Spleen (tissue), 13 donors: ENCODE results near the gene NAA80. TPM values are rescaled to one million over a fixed set of nuclear protein-coding genes. Genes with fewer than 3 reads are reported as not detected.

Source experiments
- DNase-seq: peaks from one replicate; pipeline ENCODE4 v3.0.0-alpha.2; 2020
- H3K27ac ChIP-seq, 8 donors: fragments of 200-600 bp; sonication (generic) in 7 of 8; 1 replicate in 4 of 8; 2 replicates in 4 of 8; pipeline versions ENCODE4 v1.5.0 to v1.8.0; 2016 to 2021; ENCODE audit warnings: inconsistent platforms in 4 of 8, mild to moderate bottlenecking in 4 of 8, moderate library complexity in 1 of 8
- H3K27me3 ChIP-seq, 7 donors: fragments of 200-600 bp; sonication (generic) in 6 of 7; replicated peaks in 1 of 7; 1 replicate in 4 of 7; 2 replicates in 3 of 7; pipeline versions ENCODE4 v1.5.0 to v1.8.0; 2016 to 2021; ENCODE audit warnings: inconsistent platforms in 3 of 7, mild to moderate bottlenecking in 1 of 7
- H3K36me3 ChIP-seq, 6 donors: fragments of 200-600 bp; sonication (generic) in 5 of 6; 1 replicate in 4 of 6; 2 replicates in 2 of 6; pipeline versions ENCODE4 v1.5.0 to v1.8.0; 2016 to 2021; ENCODE audit warnings: inconsistent platforms in 2 of 6
- H3K4me1 ChIP-seq, 6 donors: fragments of 200-600 bp; sonication (generic) in 5 of 6; 1 replicate in 3 of 6; 2 replicates in 3 of 6; pipeline versions ENCODE4 v1.5.0 to v1.8.0; 2016 to 2021; ENCODE audit warnings: inconsistent platforms in 3 of 6
- H3K4me3 ChIP-seq, 8 donors: fragments of 200-600 bp; sonication (generic) in 7 of 8; 1 replicate in 4 of 8; 2 replicates in 4 of 8; pipeline versions ENCODE4 v1.5.0 to v1.8.0; 2016 to 2021; ENCODE audit warnings: inconsistent platforms in 4 of 8, mild to moderate bottlenecking in 4 of 8, moderate library complexity in 2 of 8
- H3K9me3 ChIP-seq, 8 donors: fragments of 200-600 bp; sonication (generic) in 7 of 8; 1 replicate in 4 of 8; 2 replicates in 4 of 8; pipeline versions ENCODE4 v1.5.0 to v1.8.0; 2016 to 2021; ENCODE audit warnings: inconsistent platforms in 4 of 8
- CTCF ChIP-seq, 11 experiments: fragments of 200-600 bp in 7 of 11; fragments of 450-650 bp in 4 of 11; sonication (generic) in 4 of 11; IDR thresholded peaks in 8 of 11; conservative IDR thresholded peaks in 3 of 11; 1 replicate in 7 of 11; 2 replicates in 4 of 11; pipeline versions ENCODE4 v1.4.0 to v1.8.0; 2016 to 2021; ENCODE audit warnings: antibody characterized with exemption in 11 of 11, inconsistent platforms in 4 of 11, mild to moderate bottlenecking in 1 of 11
- POLR2A ChIP-seq, 3 donors: fragments of 450-650 bp; IDR thresholded peaks; one replicate each; pipeline ENCODE4 v1.5.1; 2017; ENCODE audit warnings: antibody characterized with exemption in 3 of 3, mild to moderate bottlenecking in 1 of 3
- POLR2AphosphoS5 ChIP-seq, 3 donors: sonication (generic); formaldehyde crosslinking; IDR thresholded peaks; one replicate each; pipeline ENCODE4 v1.5.1; 2017; ENCODE audit warnings: antibody characterized with exemption in 3 of 3
- WGBS, 5 donors: extraction: QIAGEN DNeasy Blood & Tissue Kit in 3 of 5; methylation state at CpG; one replicate each; pipeline versions ENCODE4 v1.1.5 to v1.1.7; 2013 to 2018; 5-methylcytosine and 5-hydroxymethylcytosine counted together
- intact Hi-C: fragments of 100-400 bp; cut with DNase I; formaldehyde crosslinking; loops from one replicate; pipeline ENCODE4 v1.15.0; 2023; ENCODE audit warnings: low total_unique reads
- long read RNA-seq, 2 donors: transcript quantifications; one replicate each; lab custom pipeline, GENCODE V29; 2026
- polyA plus RNA-seq, 3 donors: library from polyadenylated mRNA; stranded (reverse); fragments of 200-250 nt; gene quantifications; one replicate each; pipeline ENCODE4 v1.2.1, GENCODE V29; 2013
- total RNA-seq, 7 donors: library from RNA; depleted of rRNA in 3 of 7; stranded (reverse); fragments of >200 nt in 3 of 7; fragmentation: NEBNext Ultra II Directional in 4 of 7; extraction: Animal tissue kit (Norgen Biotek cat#: 25700) in 4 of 7; gene quantifications; one replicate each; pipeline versions ENCODE4 v1.1.0 to v1.2.1, GENCODE V29; 2016 to 2021
- donor health status: healthy with polysubstance abuse.
- donor health status: DM: no; HTN: no; CAD: no; lungs with moderate emphysema.
- donor health status: DM: no; HTN: no; CAD: no.
- donor health status: Bipolar disorder and iron deficiency.
- donor health status: healthy.
- donor health status: DM: no; HTN: no; CAD: no.
- donor health status: DM: yes; HTN: yes; CAD: no.

NAA80 gene
- 10 to 100 TPM in 6 of 7 donors, 1 to 10 TPM in 1; 7.8 to 15.1 (median 11.8) TPM for total RNA-seq
- polyA plus RNA-seq: 10 to 100 TPM; 12.4 to 15.5 (median 15.2) TPM
- long read RNA-seq, donor 1, partial matches to known transcripts: 0 of 1 reads
- long read RNA-seq, donor 1, other reads (novel, unspliced or antisense): 0 of 1 reads
- long read RNA-seq, donor 2: 0 reads

- Histone ChIP-seq H3K36me3 (peaks cover 0 to 10% (median 0%) of the 10 kb centered on the region in 6 donors), H3K4me1 (peaks cover 18 to 65% (median 42%) of the 10 kb centered on the region in 6 donors), H3K27me3 (no peaks in the 10 kb centered on the region), H3K4me3 (peak within 1 kb of the TSS; percentile 47 to 90 (median 60)), H3K27ac (peak within 1 kb of the TSS; percentile 84 to 98 (median 94)), H3K9me3 (no peaks in the 10 kb centered on the region)
- WGBS, 5 donors: 0 to 1% (median 0%) methylated on average over 21 to 61 of the region's 61 CpGs
- peak; percentile 97 to 99 (median 98) for TF ChIP-seq POLR2AphosphoS5 (IDR thresholded peaks at IDR 0.05)
- peak; percentile 69 to 91 (median 72) for TF ChIP-seq POLR2A (IDR thresholded peaks at IDR 0.05)
- peak; percentile 38 to 80 (median 70) for TF ChIP-seq CTCF (IDR thresholded peaks at IDR 0.05 in 8 of 11, conservative IDR thresholded peaks at IDR 0.05 in 3 of 11)
- peak; percentile 100 for DNase-seq
- intact Hi-C loops: no loop called here
Observed at GRCh38 chr3:50298836-50299637, at the start of gene NAA80, which contains the start of gene HYAL3. TSS of gene NAA80 (minus strand) at chr3:50299405. CDS start at chr3:50297463, 1,942 bp downstream. TSS of gene HYAL3 (minus strand) at chr3:50299405. CDS start at chr3:50295602, 3,803 bp downstream.

GRCh38 chr3:50347187-50347813, 48.1 kb upstream of the NAA80 start:
- H3K36me3 ChIP-seq: peaks cover 0 to 31% (median 15%) of the 10 kb centered on the region in 6 donors
- TF ChIP-seq POLR2A (IDR thresholded peaks at IDR 0.05): no peak
- no peak for TF ChIP-seq POLR2AphosphoS5 (IDR thresholded peaks at IDR 0.05)
- TF ChIP-seq CTCF (IDR thresholded peaks at IDR 0.05 in 8 of 11, conservative IDR thresholded peaks at IDR 0.05 in 3 of 11): peak; percentile 26 to 71 (median 56)
- 8 to 28% (median 27%) methylated on average over 11 to 14 of the region's 14 CpGs for WGBS, 5 donors
- no peaks in the 10 kb centered on the region for H3K9me3 ChIP-seq
- peaks cover 20 to 91% (median 66%) of the 10 kb centered on the region in 6 donors for H3K4me1 ChIP-seq
- H3K27me3 ChIP-seq: no peaks in the 10 kb centered on the region
- peak overlapping the region in 5 of 8 donors; percentile 8 to 38 (median 18) for H3K27ac ChIP-seq
- H3K4me3 ChIP-seq: no peak overlapping the region
- peak; percentile 89 for DNase-seq
- intact Hi-C loops: loop anchor here (2.0 kb wide), 1 partner anchor 196 kb away; no protein-coding TSS in a partner anchor

- peak within 1 kb of the TSS in 1 of 8 donors; percentile 59 for H3K27ac ChIP-seq
- DNase-seq: peak; percentile 93
- H3K4me3 ChIP-seq: peak within 1 kb of the TSS in 6 of 8 donors; percentile 11 to 61 (median 30)
- peaks cover 0 to 23% (median 14%) of the 10 kb centered on the region in 6 donors for H3K36me3 ChIP-seq
- 9 to 14% (median 11%) methylated on average over 34 to 45 of the region's 45 CpGs for WGBS, 5 donors
- H3K9me3 ChIP-seq: no peaks in the 10 kb centered on the region
- intact Hi-C loops: loop anchor here (2.0 kb wide), 1 partner anchor 197 kb away; no protein-coding TSS in a partner anchor
- no peaks in the 10 kb centered on the region for H3K27me3 ChIP-seq
- peaks cover 15 to 93% (median 67%) of the 10 kb centered on the region in 6 donors for H3K4me1 ChIP-seq
- TF ChIP-seq POLR2AphosphoS5 (IDR thresholded peaks at IDR 0.05): peak in 2 of 3 donors; percentile 48 to 72
- no peak for TF ChIP-seq POLR2A (IDR thresholded peaks at IDR 0.05)
Observed at GRCh38 chr3:50345586-50346234, 46.5 kb upstream of the NAA80 start, which contains the start of gene ZMYND10. TSS of gene ZMYND10 (minus strand) at chr3:50345732. CDS start at chr3:50345579, 153 bp downstream.

GRCh38 chr3:50345008-50345407, 45.8 kb upstream of the NAA80 start:
- Histone ChIP-seq H3K27ac (peak overlapping the region in 1 of 8 donors; percentile 59), H3K4me3 (peak overlapping the region in 5 of 8 donors; percentile 11 to 61 (median 35)), H3K27me3 (no peaks in the 10 kb centered on the region), H3K4me1 (peaks cover 18 to 93% (median 68%) of the 10 kb centered on the region in 6 donors), H3K9me3 (no peaks in the 10 kb centered on the region), H3K36me3 (peaks cover 0 to 23% (median 14%) of the 10 kb centered on the region in 6 donors)
- WGBS, 5 donors: 78 to 86% (median 84%) methylated on average over 6 to 8 of the region's 8 CpGs
- intact Hi-C loops: no loop called here
- TF ChIP-seq POLR2A (IDR thresholded peaks at IDR 0.05) (no peak), POLR2AphosphoS5 (IDR thresholded peaks at IDR 0.05) (no peak)
- DNase-seq: no peak
